ENCODE measurements around the gene TIMP4. TPM values are rescaled to one million over a fixed set of nuclear protein-coding genes. Genes with fewer than 3 reads are reported as not detected.

Gene TIMP4
- total RNA-seq = 1.3 TPM
- 25.1 TPM for polyA plus RNA-seq

GRCh38 chr3:12158387-12159226, at the start of gene TIMP4:
Gene TIMP4 (minus strand): TSS chr3:12158912. CDS start chr3:12158840, 72 bp downstream.
- no peak within 1 kb of the TSS for H3K27ac ChIP-seq (ENCODE audit: low read depth)
- DNase-seq (ENCODE audit: extremely low spot score) = no peak

DNA sequence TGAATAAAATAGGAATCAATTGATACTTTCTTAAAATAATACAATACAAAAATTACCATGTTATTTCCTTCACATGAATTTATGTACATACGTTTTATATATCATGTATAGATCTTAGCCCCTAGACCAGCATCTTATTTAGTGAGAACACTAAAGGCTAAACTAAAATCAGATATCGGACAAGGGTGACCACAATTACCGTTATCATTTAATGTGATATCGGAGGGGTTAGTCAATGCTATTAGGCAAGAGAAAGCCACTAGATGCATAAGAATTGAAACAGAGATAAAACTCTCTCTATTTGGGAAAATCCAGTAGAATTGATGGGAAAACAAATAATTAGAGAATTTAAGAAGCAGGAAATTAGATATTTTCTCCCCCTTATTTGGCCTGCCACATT, 46.5 kb upstream of the TIMP4 start:
- Histone ChIP-seq H3K27ac (ENCODE audit: low read depth) (no peak overlapping the region), H3K36me3 (ENCODE audit: insufficient read depth) (no peaks in the 10 kb centered on the region), H3K4me3 (ENCODE audit: low read depth, low read length) (no peak overlapping the region), H3K4me1 (ENCODE audit: insufficient read depth) (no peaks in the 10 kb centered on the region)
- no peak for DNase-seq (ENCODE audit: extremely low spot score)
- WGBS = 93% methylated on average over 4 of the region's 4 CpGs

More at GRCh38 chr3:12158387-12159226, at the start of gene TIMP4:
- Histone ChIP-seq H3K36me3 (ENCODE audit: insufficient read depth) (no peaks in the 10 kb centered on the region), H3K4me1 (ENCODE audit: insufficient read depth) (no peaks in the 10 kb centered on the region), H3K4me3 (ENCODE audit: low read depth, low read length) (peak within 1 kb of the TSS; percentile 34)
- WGBS = 11% methylated on average over 34 of the region's 34 CpGs

DNA sequence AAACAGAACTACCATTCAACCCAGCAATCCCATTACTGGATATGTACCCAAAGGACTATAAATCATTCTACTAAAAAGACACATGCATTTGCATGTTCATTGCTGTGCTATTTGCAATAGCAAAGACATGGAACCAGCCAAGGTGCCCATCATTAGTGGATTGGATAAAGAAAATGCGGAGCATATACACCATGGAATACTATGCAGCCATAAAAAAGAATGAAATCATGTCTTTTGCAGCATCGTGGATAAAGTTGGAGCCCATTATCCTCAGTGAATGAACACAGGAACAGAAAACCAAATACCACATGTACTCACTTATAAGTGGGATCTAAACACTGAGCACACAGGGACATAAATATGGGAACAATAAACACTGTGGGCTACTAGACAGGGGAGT, 43.1 kb upstream of the TIMP4 start:
- WGBS = 84% methylated on average over 2 of the region's 2 CpGs
- Histone ChIP-seq H3K4me3 (ENCODE audit: low read depth, low read length) (no peak overlapping the region), H3K36me3 (ENCODE audit: insufficient read depth) (no peaks in the 10 kb centered on the region), H3K4me1 (ENCODE audit: insufficient read depth) (no peaks in the 10 kb centered on the region), H3K27ac (ENCODE audit: low read depth) (no peak overlapping the region)
- DNase-seq (ENCODE audit: extremely low spot score) = no peak

DNA sequence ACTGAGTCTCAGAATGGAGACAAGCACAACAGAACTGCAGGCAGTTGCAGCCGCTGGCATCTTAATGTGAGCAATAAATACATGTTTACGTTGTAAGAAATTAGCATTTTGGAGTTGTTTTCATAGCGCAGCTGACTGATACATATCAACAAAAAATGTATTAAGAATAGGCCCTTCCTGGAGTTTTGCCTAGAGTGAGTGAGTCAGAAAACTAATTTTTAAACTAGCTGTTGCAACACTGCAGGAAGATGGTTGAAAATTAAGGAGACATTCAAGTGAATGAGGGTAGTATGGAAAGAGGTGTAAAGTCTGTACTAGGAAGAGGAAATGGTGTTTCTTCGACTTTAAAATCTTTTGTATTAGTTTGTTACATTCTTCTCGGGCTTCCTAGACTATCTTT, 39.6 kb upstream of the TIMP4 start:
- no peaks in the 10 kb centered on the region for H3K4me1 ChIP-seq (ENCODE audit: insufficient read depth)
- DNase-seq (ENCODE audit: extremely low spot score) = no peak
- H3K36me3 ChIP-seq (ENCODE audit: insufficient read depth) = no peaks in the 10 kb centered on the region
- H3K4me3 ChIP-seq (ENCODE audit: low read depth, low read length) = no peak overlapping the region
- no peak overlapping the region for H3K27ac ChIP-seq (ENCODE audit: low read depth)
- WGBS = 51% methylated on average over 5 of the region's 5 CpGs

GRCh38 chr3:12197475-12197874, 38.8 kb upstream of the TIMP4 start:
- no peaks in the 10 kb centered on the region for H3K4me1 ChIP-seq (ENCODE audit: insufficient read depth)
- no peaks in the 10 kb centered on the region for H3K36me3 ChIP-seq (ENCODE audit: insufficient read depth)
- no peak overlapping the region for H3K27ac ChIP-seq (ENCODE audit: low read depth)
- DNase-seq (ENCODE audit: extremely low spot score) = no peak
- no peak overlapping the region for H3K4me3 ChIP-seq (ENCODE audit: low read depth, low read length)

GRCh38 chr3:12196684-12197083, 38.0 kb upstream of the TIMP4 start:
- Histone ChIP-seq H3K4me1 (ENCODE audit: insufficient read depth) (no peaks in the 10 kb centered on the region), H3K4me3 (ENCODE audit: low read depth, low read length) (no peak overlapping the region), H3K27ac (ENCODE audit: low read depth) (no peak overlapping the region), H3K36me3 (ENCODE audit: insufficient read depth) (no peaks in the 10 kb centered on the region)
- DNase-seq (ENCODE audit: extremely low spot score) = no peak
- WGBS = 88% methylated on average over 3 of the region's 3 CpGs

DNA sequence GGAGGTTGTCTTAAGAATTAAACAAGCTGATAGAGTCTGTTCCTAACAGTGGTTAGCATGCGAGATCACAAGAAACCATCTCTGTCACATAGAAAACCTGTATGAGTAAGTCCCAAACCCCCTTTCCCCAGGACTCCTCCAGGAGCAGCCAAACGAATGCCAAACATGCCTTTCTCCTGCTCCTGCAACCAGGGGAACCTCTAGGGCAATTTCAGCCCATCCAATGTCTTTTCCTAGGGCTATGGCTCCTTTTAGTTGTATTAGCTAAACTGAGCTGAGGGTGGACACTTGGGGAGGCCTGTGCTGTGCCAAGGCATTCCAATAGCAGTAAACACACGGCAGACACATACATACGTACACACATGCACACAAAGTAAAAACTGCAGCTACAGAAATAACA, 36.5 kb upstream of the TIMP4 start:
- 73% methylated on average over 4 of the region's 4 CpGs for WGBS
- H3K36me3 ChIP-seq (ENCODE audit: insufficient read depth) = no peaks in the 10 kb centered on the region
- DNase-seq (ENCODE audit: extremely low spot score) = no peak
- H3K4me3 ChIP-seq (ENCODE audit: low read depth, low read length) = no peak overlapping the region
- no peak overlapping the region for H3K27ac ChIP-seq (ENCODE audit: low read depth)
- no peaks in the 10 kb centered on the region for H3K4me1 ChIP-seq (ENCODE audit: insufficient read depth)

GRCh38 chr3:12194669-12195161, 36.0 kb upstream of the TIMP4 start:
- Histone ChIP-seq H3K4me1 (ENCODE audit: insufficient read depth) (no peaks in the 10 kb centered on the region), H3K27ac (ENCODE audit: low read depth) (no peak overlapping the region), H3K4me3 (ENCODE audit: low read depth, low read length) (no peak overlapping the region), H3K36me3 (ENCODE audit: insufficient read depth) (no peaks in the 10 kb centered on the region)
- DNase-seq (ENCODE audit: extremely low spot score) = no peak
- WGBS = 88% methylated on average over 3 of the region's 3 CpGs

- H3K36me3 ChIP-seq (ENCODE audit: insufficient read depth) = no peaks in the 10 kb centered on the region
- H3K27ac ChIP-seq (ENCODE audit: low read depth) = no peak overlapping the region
- no peak for DNase-seq (ENCODE audit: extremely low spot score)
- no peak overlapping the region for H3K4me3 ChIP-seq (ENCODE audit: low read depth, low read length)
- WGBS = 40% methylated on average over 3 of the region's 3 CpGs
- no peaks in the 10 kb centered on the region for H3K4me1 ChIP-seq (ENCODE audit: insufficient read depth)
These were observed 35.5 kb upstream of the TIMP4 start for GRCh38 chr3:12194209-12194608.

DNA sequence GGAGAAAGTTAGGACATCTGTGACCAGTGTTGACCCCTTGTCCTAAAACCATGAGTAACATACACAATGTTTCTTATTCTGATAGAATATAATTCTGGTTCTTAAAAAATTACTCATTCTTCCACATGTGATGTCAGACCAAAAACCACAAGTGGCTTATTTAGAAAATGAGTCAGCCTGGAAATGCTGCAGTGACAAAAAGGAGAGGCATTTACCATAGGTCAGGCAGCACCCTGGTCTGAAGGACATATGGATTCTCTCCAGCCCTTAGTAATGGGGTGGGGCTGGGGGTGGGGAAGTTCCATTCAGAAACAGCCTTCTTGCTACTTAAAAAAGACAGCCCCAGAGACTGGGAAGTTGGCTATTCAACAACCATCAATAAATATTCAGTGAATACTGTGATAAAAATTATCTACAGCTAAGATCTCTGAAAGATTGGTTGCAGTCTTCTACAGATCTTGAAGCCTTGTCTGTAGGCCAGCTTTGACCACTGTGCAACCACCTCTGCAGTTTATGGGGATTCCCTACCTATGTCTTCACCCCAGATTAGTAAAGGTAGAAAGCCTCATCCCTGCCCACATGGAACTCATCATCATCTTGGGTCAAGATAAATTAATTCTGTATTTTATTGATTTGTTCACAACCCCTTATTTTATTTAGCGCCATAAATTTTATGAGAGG, 34.9 kb upstream of the TIMP4 start:
- 92% methylated on average over 1 of the region's 1 CpG for WGBS
- no peaks in the 10 kb centered on the region for H3K4me1 ChIP-seq (ENCODE audit: insufficient read depth)
- no peak overlapping the region for H3K4me3 ChIP-seq (ENCODE audit: low read depth, low read length)
- no peak overlapping the region for H3K27ac ChIP-seq (ENCODE audit: low read depth)
- no peaks in the 10 kb centered on the region for H3K36me3 ChIP-seq (ENCODE audit: insufficient read depth)
- DNase-seq (ENCODE audit: extremely low spot score) = no peak

DNA sequence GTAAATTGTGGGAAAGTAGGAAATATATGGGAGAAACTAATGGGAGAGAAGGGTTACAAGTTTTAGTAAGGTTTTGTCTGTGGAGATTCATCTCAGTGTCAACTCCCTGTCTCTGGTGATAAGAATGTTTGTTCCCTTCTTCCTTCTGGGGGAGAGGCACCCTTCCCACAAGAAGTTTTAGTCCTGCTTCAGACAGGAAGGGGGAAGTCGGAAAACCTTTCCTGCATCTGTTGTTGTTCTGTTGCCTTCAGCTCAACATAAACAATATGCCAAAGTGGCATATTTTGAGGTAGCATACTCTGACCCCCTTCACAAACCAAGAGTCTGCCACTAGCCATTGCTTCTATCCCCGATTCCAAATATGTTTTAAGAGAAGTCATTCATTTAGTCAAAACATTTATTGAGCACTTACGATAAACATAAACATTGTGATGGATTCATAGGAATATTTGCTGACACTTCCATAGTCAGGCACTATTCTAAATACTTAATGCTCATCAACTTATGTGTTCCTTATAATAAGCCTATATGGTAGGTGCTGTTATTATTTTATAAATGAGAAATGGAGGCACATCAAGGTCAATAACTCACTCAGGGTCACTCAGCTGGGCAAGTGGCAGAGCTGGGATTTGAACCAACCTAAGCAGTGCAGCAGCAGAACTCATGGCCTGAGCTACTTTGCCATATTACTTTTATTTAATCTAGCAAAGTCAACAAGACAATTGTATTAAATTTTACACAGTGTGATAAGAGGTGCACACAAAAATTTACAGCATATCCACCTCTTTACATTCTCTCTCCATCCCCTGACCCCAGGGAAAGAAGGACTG, 34.2 kb upstream of the TIMP4 start:
- no peaks in the 10 kb centered on the region for H3K4me1 ChIP-seq (ENCODE audit: insufficient read depth)
- peak overlapping the region; percentile 34 for H3K27ac ChIP-seq (ENCODE audit: low read depth)
- H3K36me3 ChIP-seq (ENCODE audit: insufficient read depth) = no peaks in the 10 kb centered on the region
- no peak for DNase-seq (ENCODE audit: extremely low spot score)
- no peak overlapping the region for H3K4me3 ChIP-seq (ENCODE audit: low read depth, low read length)
- 86% methylated on average over 3 of the region's 3 CpGs for WGBS

- Histone ChIP-seq H3K36me3 (ENCODE audit: insufficient read depth) (no peaks in the 10 kb centered on the region), H3K4me3 (ENCODE audit: low read depth, low read length) (no peak overlapping the region), H3K27ac (ENCODE audit: low read depth) (no peak overlapping the region), H3K4me1 (ENCODE audit: insufficient read depth) (no peaks in the 10 kb centered on the region)
- DNase-seq (ENCODE audit: extremely low spot score) = no peak
- WGBS = 88% methylated on average over 8 of the region's 8 CpGs
These were observed 33.5 kb upstream of the TIMP4 start for GRCh38 chr3:12192173-12192572.

DNA sequence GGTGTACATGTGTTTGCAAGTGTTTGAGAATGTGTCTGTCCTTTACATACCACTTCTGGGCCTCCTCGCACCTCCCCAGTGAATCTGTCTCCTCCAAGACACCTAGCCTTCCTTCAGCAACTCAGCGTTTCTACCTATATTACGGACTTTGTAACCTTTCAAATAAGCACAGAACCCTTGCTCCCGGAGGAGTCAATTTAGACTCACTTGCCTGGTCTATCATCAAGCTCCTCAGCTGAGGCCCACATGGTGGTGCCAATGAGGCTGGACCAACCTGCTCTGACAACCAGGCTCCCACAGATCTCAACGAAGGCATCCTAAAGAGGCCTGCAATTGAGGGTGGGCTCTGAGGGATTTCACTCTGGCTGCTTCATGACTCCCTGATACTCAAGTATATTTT, 32.8 kb upstream of the TIMP4 start:
- Histone ChIP-seq H3K27ac (ENCODE audit: low read depth) (no peak overlapping the region), H3K4me3 (ENCODE audit: low read depth, low read length) (no peak overlapping the region), H3K4me1 (ENCODE audit: insufficient read depth) (no peaks in the 10 kb centered on the region), H3K36me3 (ENCODE audit: insufficient read depth) (no peaks in the 10 kb centered on the region)
- no peak for DNase-seq (ENCODE audit: extremely low spot score)
- 91% methylated on average over 5 of the region's 5 CpGs for WGBS

Data from urinary bladder (tissue), 4 donors.